LoVo (cell line): Measurements from ENCODE around the gene FPGT.
A peak's percentile ranks its signal among the peaks of the same experiment; 100 is the strongest.
"Not testable (repeated sequence)": the region's sequence is repeated elsewhere in the genome, so short reads cannot be mapped to it uniquely, and the experiment has no call there.

Source experiments
- DNase-seq: peaks from one replicate; pipeline ENCODE4 v3.0.0-alpha.2; 2016; ENCODE audit warnings: low spot score

The FPGT gene

GRCh38 chr1:74197657-74198552, at the start of gene FPGT, which contains the start of gene LRRIQ3:
Gene FPGT (plus strand): TSS chr1:74198242. CDS start chr1:74198279, 37 bp downstream.
Gene LRRIQ3 (minus strand): TSS chr1:74198176. CDS start chr1:74183684, 14,492 bp downstream.
- peak; percentile 94 for DNase-seq

GRCh38 chr1:74160046-74160445, 38.0 kb upstream of the FPGT start:
- no peak for DNase-seq

DNA sequence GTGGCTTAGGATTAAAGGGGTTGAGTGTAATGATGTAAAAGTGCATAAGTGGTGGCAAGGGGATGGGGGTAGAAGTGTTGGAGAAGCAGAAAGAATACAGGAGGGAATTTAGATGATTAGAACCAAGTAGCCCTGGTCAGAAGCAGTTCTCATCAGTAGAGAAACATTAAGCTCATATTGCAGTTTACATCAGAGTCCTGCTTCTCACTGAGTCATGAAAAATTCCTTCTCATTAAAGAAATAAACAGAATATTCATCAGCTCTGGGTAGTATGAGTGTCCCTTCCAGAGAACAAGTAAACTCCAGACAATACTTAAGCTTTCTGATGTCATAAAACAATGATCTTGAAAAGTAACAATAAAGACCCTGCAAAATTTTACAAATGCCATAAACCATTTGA, 36.5 kb upstream of the FPGT start:
- DNase-seq, result no peak

DNA sequence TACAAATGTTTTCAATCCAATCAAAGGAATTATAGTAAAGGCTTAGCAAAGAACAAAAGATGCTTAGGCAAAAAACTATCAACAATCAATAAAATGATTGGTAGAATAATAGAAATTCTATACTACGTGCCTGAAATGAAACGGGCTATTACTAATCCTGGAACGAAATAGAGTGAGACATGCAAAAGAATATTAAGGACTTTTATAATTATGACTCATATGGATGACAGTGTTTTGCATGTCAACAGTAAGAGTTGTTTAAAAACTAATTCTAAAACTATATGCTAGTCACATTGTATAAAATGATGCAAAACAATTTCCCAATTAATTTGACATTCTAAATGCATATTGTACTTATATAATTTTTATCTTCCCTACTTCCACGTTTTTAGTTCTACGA, 35.7 kb upstream of the FPGT start:
- DNase-seq, result no peak

GRCh38 chr1:74174423-74174822, 23.6 kb upstream of the FPGT start:
- DNase-seq, result not testable (repeated sequence)

GRCh38 chr1:74180490-74180889, 17.6 kb upstream of the FPGT start:
- DNase-seq, result no peak

- no peak for DNase-seq
Measured at GRCh38 chr1:74193908-74194307, 4.1 kb upstream of the FPGT start.

GRCh38 chr1:74195339-74195738, 2.7 kb upstream of the FPGT start:
- no peak for DNase-seq

- no peak for DNase-seq
Measured at GRCh38 chr1:74197255-74197654, 787 bp upstream of the FPGT start.

DNA sequence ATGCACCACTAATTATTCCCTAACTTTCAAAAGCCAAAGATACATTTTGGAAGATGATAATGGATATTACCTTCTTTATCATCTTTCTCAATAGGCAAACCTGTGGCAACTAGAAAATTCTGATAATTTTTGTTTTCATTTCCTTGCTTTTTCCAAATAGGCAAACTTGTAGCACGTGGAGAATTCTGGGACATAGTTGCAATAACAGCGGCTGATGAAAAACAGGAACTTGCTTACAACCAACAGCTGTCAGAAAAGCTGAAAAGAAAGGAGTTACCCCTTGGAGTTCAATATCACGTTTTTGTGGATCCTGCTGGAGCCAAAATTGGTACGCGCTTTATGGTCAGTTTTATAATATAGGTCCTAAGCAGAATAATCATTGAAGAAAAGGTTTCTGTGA, 1.5 kb downstream of the FPGT start:
- no peak for DNase-seq

GRCh38 chr1:74205266-74205665, 7.2 kb downstream of the FPGT start:
- DNase-seq, result no peak

GRCh38 chr1:74215229-74215628, 17.2 kb downstream of the FPGT start:
- no peak for DNase-seq

- peak; percentile 8 for DNase-seq
Measured at GRCh38 chr1:74222701-74223100, 24.7 kb downstream of the FPGT start.

GRCh38 chr1:74223453-74223852, 25.4 kb downstream of the FPGT start:
- no peak for DNase-seq

DNA sequence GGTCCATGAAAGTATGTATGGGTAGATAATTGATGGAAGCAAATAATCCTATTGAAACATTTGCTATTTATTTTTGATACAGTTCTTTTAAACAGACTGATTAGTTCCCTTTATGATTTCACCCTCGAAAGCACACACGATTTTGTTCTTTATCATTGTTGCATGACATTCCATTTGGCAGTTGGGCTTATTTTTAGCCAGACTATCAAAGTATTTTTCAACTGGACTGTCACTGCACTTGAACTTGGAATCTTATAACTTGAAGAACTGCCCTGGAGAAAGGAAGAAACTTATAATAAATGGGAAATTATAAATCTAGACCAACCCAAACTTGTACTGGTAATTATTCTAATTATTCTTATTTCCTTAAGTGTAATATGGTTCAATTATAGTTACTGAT, 37.1 kb downstream of the FPGT start, which contains the start of gene TNNI3K:
TSS of gene TNNI3K (plus strand) at position 235 of the 400 bp plus-strand sequence. CDS start at position 300, 65 bp downstream.
- DNase-seq, result no peak

- no peak for DNase-seq
Measured at GRCh38 chr1:74236440-74236839, 38.4 kb downstream of the FPGT start.

GRCh38 chr1:74237035-74237434, 39.0 kb downstream of the FPGT start:
- no peak for DNase-seq

GRCh38 chr1:74237787-74238186, 39.7 kb downstream of the FPGT start:
- DNase-seq, result no peak

DNA sequence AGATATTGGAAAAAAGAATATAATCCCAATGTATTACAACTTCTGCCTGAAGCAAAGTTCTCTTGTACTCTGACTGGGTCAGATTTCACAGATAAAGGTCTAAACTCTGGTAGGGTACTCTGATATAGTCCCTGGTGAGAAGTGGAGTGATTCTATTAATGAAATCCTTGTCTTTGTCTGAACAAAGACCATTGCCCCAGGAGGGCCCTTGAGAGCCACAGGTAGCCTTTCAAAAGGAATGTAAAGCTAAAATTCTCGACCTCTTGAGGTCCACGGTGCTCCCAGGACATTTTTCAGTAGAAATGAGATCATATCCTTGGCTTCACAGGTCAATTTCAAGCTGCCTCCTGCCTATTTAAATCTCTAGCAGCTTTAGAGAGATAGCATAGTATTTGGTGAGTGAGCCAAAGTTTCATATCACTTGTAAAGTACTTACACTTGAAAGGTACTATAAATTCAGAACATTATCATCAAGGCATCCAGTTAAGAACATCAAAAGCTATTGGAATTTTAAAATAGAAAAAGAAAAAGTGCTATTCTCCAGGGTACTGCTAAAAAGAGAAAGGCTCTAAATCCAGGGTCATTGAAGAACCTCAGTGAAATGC, 47.2 kb downstream of the FPGT start:
- no peak for DNase-seq

- no peak for DNase-seq
Measured at GRCh38 chr1:74246315-74246714, 48.3 kb downstream of the FPGT start.

- DNase-seq, result no peak
Measured at GRCh38 chr1:74247881-74248528, 50.0 kb downstream of the FPGT start.

GRCh38 chr1:74253243-74253824, 55.3 kb downstream of the FPGT start:
- DNase-seq, result not testable (repeated sequence)
